Measurements from ENCODE around the gene CCNDBP1.
"Not testable (repeated sequence)": the region's sequence is repeated elsewhere in the genome, so short reads cannot be mapped to it uniquely, and the experiment has no call there.

CCNDBP1 gene, protein sequence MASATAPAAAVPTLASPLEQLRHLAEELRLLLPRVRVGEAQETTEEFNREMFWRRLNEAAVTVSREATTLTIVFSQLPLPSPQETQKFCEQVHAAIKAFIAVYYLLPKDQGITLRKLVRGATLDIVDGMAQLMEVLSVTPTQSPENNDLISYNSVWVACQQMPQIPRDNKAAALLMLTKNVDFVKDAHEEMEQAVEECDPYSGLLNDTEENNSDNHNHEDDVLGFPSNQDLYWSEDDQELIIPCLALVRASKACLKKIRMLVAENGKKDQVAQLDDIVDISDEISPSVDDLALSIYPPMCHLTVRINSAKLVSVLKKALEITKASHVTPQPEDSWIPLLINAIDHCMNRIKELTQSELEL

DNA sequence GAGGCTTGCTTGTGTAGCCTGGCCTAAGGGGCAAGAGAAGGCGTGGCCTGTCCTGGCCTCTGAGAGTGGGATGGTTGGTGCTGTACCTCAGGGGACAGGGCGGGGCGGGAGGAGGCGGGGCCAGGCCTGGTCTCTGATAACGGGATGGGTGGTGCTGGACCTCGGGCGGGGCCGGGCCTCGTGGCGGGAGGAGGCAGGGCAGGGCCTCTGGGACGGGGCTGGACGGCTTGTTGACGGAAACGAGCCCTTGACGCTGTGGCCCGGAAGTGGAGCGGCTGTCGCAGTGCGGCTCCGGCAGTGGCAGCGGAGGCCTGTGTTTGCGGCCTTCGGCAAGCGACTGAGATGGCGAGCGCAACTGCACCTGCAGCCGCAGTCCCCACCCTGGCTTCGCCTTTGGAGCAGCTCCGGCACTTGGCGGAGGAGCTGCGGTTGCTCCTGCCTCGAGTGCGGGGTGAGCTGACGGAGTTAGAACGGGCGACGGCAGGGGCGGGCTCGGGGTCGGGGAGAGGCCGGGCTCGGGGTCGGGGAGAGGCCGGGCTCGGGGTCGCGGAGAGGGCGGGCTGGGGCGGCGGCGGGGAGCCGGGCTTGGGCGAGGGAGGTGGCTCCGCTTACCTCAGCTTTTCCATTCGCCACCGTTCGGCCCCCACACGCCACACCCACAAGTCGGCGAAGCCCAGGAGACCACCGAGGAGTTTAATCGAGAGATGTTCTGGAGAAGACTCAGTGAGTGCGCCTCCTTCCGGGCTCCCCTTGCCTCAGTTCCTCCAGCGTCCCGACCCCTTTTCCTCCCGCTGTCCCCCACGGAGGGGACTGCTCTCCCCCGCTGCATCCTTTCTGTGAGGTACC is at the start of gene CCNDBP1:
Gene CCNDBP1, plus strand, starts transcription at position 247 of the 846 bp plus-strand sequence. Its CDS starts 96 bp downstream, at position 343.
- in situ Hi-C loops (cut with MboI; ENCODE audit: low sequenced_read_pairs), result no loop called here

DNA sequence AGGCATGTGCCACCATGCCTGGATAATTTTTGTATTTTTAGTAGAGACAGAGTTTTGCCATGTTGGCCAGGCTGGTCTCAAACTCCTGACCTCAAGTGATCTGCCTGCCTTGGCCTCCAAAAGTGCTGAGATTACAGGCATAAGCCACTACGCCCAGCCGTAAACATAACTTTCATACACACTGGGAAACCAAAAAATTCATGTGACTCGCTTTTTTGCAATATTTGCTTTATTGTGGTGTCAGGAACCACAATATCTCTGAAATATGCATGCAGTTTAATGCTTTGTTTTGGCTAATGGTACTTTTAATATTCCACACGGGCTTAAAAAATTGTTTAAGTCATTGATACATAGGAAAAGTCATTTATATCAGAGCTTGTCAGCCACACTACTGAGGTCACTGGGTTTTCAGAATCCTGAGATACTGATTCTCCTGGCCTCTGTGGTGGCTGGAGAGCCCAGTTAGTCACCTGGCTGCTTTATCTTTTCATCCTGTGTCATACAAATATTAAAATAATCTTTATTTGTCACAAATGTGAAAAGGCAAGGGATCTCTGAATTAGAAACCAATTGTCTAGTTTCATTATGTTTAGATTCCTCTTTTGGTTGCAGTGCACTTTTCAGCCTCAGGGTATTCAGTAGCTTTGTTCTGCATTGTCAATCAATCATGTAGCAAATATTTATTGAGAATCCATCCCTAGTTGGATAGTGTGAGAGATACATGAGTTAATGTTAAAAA is 41.8 kb upstream of the CCNDBP1 start:
- in situ Hi-C loops (cut with MboI; ENCODE audit: low sequenced_read_pairs), result no loop called here

DNA sequence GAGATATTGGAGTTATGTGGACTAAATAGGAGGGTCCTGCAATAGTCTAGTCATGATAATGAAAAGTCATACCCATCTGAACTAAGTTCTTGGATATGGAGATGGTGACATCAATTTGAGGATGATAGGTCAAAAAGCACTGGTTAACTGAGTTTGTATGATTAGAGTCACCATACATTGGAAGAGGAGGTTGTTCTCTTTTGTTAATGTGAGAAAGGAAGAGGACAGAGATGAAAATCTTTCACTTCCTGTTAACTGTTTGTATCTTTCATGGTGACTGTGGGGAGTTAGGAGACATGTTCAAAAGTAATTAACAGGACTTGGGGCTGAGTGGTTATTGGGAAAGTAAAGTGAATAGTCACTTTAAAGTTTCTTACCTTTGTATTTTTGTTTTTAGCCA is 40.7 kb upstream of the CCNDBP1 start:
- in situ Hi-C loops (cut with MboI; ENCODE audit: low sequenced_read_pairs), result no loop called here

DNA sequence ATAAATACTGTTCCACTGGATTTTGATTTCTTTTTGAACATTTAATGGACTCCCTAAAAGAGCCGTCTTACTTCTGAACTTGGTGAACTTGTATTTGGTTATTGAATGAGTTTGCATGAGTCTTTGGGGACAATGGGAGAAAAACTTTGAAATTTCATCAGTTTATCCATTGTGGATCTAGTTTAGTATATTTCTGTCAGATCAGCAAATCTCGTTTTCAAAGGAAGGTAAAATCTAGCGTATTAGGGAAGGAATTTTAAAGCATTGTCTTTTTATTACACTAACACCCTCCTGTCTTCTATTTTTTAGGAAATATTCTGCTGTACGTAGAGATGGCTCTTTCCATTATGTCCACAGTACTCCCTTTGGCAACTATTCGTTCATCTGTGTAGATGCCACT is 39.0 kb upstream of the CCNDBP1 start:
- in situ Hi-C loops (cut with MboI; ENCODE audit: low sequenced_read_pairs), result no loop called here

DNA sequence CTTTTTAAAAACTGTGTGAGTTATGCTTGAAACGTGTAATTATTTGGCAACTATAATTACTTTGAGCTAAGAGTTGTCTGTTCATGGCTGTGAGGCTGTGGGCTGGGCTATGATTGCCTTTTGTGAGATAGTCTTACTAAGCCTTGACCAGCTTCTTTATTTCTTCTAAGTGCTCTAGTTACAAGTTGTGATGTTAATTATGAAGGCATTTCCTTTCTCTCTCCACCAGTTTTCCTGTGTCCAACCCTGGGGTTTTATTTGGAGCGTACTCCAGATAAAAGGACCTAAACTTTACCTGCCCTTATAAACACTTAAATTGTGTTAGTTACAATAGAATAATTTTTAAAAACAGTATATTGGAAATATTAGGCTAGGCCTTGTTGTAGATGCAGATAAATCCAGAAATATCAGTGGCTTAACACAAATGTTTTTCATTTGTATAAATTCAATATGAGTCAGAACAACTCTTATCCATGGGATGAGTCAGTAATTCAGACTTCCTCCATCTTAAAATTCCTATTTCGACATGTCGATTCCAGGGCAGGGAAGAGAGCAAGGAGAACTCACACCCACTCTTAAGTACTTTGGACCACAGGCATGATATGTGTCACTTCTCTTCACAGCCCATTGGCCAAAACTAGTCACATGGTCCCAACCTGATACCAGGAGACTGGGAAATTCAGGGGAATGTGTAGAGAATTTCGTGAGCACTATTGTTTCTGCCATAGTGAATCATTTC is 34.8 kb upstream of the CCNDBP1 start:
- in situ Hi-C loops (cut with MboI; ENCODE audit: low sequenced_read_pairs), result no loop called here

DNA sequence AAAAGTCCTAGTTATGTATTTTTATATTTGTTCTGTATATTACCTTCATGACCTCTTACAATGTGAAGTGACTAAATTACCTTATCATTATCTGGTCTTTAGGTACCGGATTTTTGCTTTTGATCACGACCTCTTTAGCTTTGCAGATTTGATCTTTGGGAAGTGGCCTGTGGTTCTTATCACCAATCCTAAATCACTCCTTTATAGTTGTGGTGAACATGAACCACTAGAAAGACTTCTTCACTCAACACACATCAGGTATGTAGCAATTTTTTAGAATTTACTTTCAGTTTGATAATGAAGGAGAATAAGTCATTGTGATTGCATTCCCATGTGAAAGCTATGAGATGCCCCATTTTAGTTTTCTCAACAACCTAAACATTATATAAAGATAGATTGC is 33.5 kb upstream of the CCNDBP1 start:
- in situ Hi-C loops (cut with MboI; ENCODE audit: low sequenced_read_pairs), result no loop called here

DNA sequence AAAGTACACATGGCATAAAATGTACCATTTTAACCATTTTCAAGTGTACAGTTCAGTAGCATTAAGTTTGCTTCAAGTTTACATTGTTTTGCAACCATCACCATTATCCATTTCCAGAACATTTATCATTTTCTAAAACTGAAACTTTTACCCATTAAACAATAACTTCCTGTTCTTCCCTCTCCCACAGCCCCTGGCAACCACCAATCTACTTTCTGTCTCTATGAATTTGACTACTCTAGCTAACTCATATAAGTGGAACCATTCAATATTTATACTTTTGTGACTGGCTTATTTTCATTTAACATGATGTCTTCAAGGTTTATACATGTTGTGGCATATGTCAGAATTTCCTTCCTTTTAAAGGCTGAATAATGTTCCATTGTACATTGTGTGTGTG is 31.9 kb upstream of the CCNDBP1 start:
- in situ Hi-C loops (cut with MboI; ENCODE audit: low sequenced_read_pairs), result no loop called here

DNA sequence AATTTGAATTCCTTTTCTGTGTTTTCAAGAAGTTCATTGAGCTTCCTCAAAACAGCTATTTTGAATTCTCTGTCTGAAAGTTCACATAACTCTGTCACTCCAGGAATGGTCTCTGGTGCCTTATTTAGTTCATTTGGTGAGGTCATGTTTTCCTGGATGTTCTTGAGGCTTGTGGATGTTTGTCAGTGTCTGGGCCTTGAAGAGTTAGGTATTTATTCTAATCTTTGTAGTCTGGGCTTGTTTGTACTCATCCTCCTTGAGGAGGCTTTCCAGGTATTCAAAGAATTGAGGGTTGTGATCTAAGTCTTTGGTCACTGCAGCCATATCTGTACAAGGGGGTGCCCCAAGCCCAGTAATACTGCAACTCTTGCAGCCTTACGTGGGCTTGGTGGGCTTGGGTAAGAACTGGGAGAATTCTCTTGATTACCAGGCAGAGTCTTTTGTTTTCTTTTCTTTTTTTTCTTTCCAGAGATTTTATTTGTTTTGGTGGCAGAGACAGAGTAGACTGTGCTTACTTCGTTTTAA is 19.3 kb upstream of the CCNDBP1 start:
- in situ Hi-C loops (cut with MboI; ENCODE audit: low sequenced_read_pairs), result no loop called here

DNA sequence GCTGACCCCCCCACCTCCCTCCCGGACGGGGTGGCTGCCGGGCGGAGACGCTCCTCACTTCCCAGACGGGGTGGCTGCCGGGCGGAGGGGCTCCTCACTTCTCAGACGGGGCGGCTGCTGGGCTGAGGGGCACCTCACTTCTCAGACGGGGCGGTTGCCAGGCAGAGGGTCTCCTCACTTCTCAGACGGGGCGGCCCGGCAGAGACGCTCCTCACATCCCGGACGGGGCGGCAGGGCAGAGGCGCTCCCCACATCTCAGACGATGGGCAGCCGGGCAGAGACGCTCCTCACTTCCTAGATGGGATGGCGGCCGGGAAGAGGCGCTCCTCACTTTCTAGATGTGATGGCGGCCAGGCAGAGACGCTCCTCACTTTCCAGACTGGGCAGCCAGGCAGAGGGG is 17.9 kb upstream of the CCNDBP1 start:
- in situ Hi-C loops (cut with MboI; ENCODE audit: low sequenced_read_pairs), result not testable (repeated sequence)

DNA sequence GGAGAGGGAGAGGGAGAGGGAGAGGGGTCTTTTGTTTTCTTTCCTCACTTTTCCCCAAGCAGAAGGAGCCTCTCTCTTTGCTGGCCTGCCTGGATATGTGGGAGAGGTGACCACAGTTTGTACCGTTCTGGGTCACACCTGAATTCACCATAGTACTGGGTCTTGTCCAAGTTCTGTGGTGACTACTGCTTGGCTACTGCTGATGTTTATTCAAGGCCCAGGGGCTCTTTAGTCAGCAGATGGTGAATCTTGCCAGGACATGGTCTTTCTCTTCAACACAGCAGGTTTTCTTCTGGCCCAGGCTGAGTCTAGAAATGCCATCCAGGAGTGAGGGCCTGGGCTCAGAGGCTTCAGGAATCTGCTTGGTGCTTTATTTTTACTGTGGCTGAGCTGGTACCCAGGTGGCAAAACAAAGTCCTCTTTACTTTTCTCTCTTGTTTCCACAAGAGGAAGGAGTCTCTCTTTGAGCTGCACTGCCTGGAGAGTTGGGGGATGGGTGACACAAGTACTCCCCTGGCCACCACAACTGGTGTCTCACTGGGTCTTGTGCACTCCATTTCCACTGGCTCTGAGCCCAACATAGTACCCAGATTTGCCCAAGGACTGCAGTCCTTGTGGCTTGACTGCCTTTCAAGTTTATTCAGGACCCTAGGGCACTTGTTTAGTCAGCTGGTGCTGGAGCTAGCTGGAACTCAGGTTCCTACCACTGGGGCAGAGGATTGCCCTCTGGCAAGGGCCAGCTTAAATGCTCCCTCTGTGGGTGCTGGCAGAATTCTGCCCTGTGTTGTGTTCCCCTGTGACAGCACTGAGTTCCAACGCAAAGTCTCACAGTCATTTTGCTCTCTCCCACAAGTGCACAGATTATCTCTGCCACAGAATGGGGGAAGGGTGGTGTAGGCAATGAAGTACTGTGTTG is 16.8 kb upstream of the CCNDBP1 start:
- in situ Hi-C loops (cut with MboI; ENCODE audit: low sequenced_read_pairs), result no loop called here

DNA sequence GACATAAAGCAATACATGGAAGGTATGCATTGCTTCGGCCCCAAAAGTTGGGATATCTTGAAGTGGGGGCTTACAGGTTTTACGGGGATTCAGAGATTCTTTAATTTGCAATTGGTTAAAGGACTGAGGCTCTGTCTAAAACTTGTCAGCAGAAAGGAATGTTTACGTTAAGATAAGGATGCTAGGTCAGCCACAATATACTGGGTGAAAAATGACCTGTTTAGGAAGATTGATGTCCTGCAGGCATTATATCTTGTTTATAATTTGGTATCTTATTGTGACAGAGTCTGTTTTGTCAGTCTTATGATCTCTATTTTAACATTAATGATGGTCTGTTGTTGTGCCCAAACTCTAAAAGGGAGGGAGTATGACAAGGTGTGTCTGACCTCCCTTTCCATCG is 15.3 kb upstream of the CCNDBP1 start:
- in situ Hi-C loops (cut with MboI; ENCODE audit: low sequenced_read_pairs), result no loop called here

DNA sequence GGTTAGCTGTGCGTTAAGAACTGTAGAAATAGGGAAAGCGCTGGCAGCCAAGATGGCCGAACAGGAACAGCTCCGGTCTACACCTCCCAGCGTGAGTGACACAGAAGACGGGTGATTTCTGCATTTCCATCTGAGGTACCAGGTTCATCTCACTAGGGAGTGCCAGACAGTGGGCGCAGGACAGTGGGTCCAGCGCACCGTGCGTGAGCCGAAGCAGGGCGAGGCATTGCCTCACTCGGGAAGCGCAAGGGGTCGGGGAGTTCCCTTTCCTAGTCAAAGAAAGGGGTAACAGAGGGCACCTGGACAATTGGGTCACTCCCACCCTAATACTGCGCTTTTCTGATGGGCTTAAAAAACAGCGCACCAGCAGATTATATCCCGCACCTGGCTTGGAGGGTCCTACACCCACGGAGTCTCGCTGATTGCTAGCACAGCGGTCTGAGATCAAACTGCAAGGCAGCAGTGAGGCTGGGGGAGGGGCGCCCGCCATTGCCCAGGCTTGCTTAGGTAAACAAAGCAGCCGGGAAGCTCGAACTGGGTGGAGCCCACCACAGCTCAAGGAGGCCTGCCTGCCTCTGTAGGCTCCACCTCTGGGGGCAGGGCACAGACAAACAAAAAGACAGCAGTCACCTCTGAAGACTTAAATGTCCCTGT is 9.4 kb upstream of the CCNDBP1 start:
- in situ Hi-C loops (cut with MboI; ENCODE audit: low sequenced_read_pairs), result not testable (repeated sequence)

DNA sequence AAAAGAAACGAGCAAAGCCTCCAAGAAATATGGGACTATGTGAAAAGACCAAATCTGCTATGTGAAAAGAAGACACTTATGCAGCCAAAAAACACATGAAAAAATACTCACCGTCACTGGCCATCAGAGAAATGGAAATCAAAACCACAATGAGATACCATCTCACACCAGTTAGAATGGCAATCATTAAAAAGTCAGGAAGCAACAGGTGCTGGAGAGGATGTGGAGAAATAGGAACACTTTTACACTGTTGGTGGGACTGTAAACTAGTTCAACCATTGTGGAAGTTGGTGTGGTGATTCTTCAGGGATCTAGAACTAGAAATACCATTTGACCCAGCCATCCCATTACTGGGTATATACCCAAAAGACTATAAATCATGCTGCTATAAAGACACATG is 8.1 kb upstream of the CCNDBP1 start:
- in situ Hi-C loops (cut with MboI; ENCODE audit: low sequenced_read_pairs), result not testable (repeated sequence)

DNA sequence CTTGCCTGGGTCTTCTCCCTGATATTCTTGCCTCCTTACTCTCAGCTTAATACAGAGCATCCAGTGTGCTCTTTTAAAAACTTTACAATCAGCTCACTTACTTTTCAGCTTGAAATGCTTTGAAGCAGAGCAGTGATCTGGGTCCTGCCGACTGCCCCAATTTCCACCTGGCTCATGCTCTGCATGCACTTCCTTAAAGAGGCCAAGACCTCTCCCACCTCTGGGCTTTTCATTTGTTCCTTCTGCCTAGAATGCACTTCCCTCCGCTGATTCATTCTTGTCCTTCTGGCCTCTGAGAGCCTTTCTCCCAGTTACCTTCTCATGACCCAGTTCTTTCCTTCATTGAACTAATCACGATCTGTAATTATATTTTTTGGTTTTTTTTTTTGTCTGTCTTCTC is 1.9 kb upstream of the CCNDBP1 start:
- in situ Hi-C loops (cut with MboI; ENCODE audit: low sequenced_read_pairs), result no loop called here

DNA sequence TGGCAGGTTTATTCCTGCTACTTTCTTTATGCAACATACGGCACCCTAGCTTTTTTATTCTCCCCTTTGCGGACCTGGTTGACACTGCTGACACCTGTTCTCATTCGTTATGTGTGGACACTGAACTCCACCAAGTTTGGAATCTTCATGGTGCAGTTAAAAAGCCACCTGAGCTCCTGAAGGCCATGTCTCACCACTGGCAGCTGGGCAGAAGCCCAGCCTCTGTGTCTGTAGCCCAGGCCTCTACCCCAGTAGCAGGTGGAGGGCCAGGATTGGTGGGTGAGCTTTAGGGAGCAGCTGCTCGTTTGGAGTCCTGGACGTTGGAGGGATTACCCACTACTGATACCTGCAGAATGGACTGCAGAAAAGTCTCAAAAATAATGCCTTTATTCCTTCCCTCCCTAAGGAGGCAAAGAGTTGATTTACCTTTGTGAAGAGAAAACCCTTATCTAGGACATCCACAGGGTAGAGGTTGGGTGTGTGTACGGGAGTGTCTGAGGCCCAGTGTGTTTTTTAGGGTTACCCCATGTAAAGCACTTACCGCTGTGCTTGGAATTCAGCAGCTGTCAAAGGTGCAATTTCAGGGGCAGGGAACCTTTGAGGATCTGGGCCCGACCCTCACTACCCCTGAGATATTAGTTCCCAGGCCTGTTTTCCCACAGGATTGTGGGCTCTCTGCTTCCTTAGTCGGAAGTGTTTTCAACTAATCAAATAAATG is 637 bp upstream of the CCNDBP1 start:
- in situ Hi-C loops (cut with MboI; ENCODE audit: low sequenced_read_pairs), result no loop called here

DNA sequence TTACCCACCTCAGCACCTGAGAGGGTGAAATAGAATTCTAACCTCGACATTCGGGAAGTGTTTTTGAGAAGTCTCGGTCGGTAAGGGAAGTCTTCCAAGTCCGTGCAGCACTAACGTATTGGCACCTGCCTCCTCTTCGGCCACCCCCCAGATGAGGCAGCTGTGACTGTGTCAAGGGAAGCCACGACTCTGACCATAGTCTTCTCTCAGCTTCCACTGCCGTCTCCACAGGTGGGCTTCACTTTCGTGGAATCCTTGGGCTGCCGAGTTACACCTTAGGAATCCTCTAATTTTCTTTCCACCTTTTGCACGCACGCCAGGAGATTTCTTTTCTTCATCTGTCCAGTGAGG is 775 bp downstream of the CCNDBP1 start:
- in situ Hi-C loops (cut with MboI; ENCODE audit: low sequenced_read_pairs), result no loop called here

DNA sequence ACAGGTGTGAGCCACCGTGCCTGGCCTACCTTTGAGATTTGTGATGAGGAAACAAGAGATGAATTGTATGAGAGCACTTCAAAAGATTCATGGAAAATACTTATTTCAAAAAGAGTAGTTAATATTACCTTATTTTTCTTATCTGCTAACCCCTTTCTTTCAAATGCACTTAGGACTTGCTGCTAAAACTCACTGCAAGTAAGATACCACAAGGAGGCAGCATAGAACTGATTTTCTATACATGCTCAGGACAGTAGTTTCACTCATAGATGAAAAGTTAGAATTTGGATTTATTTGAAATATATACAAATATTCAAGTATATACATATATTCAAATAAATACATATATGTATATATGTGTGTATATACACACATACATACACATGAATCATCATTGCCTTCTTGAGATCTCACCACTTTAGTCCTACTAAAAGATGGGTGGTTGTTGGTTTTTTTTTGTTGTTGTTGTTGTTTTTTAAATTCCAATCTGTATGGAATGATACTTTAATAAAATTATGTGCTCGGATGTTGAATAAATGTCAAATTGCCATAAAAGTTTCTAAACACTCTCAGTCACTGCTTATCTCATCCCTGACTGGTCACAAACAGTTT is 2.4 kb downstream of the CCNDBP1 start:
- in situ Hi-C loops (cut with MboI; ENCODE audit: low sequenced_read_pairs), result no loop called here

DNA sequence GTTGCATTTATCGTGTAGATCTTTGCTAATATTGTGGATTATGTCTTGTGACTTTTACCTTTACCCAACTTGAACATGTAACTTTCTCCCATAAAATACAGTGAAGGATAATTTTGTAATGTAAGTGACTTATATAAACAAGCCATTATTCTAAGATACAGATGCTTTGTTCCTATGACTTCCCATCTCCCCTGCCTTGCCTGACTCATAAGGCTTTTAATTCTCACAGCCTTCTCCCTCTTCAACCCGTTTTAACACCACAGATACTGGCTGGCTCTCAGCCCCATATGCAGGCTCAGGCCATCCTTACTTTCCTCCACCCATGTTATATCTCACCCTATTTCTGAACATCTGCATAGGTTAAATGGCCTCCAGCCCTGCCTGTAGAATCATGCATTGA is 4.1 kb downstream of the CCNDBP1 start:
- in situ Hi-C loops (cut with MboI; ENCODE audit: low sequenced_read_pairs), result no loop called here

Measured in HL-60/S4 treated with retinoic acid at 250 ng/mL for 4 days and 3 days (cell line).